HG02943 (cell line): ENCODE results near the gene TAMALIN.
"Not testable (repeated sequence)": the region's sequence is repeated elsewhere in the genome, so short reads cannot be mapped to it uniquely, and the experiment has no call there.

ENCODE experiments used
- ATAC-seq: cut with Tn5 transposase; IDR thresholded peaks from one replicate; pipeline ENCODE4 v1.9.1; 2021; ENCODE audit warnings: mild to moderate bottlenecking, low read depth, moderate library complexity; ENCODE audit not compliant: unreplicated experiment

TAMALIN gene

GRCh38 chr12:52006726-52007157, at the start of gene TAMALIN:
TSS of gene TAMALIN (plus strand) at chr12:52006946. CDS start at chr12:52007020, 74 bp downstream.
- ATAC-seq = no peak

GRCh38 chr12:51958542-51958941, 48.2 kb upstream of the TAMALIN start:
- ATAC-seq = no peak

GRCh38 chr12:51959211-51959610, 47.5 kb upstream of the TAMALIN start:
- no peak for ATAC-seq

- ATAC-seq = no peak
Observed at GRCh38 chr12:51959921-51960320, 46.8 kb upstream of the TAMALIN start.

GRCh38 chr12:51960488-51960887, 46.3 kb upstream of the TAMALIN start:
- no peak for ATAC-seq

GRCh38 chr12:51960890-51961289, 45.9 kb upstream of the TAMALIN start:
- ATAC-seq = no peak

GRCh38 chr12:51961834-51962233, 44.9 kb upstream of the TAMALIN start:
- no peak for ATAC-seq

- ATAC-seq = no peak
Observed at GRCh38 chr12:51962737-51963136, 44.0 kb upstream of the TAMALIN start.

GRCh38 chr12:51963477-51963876, 43.3 kb upstream of the TAMALIN start:
- no peak for ATAC-seq

GRCh38 chr12:51969643-51970042, 37.1 kb upstream of the TAMALIN start:
- no peak for ATAC-seq

- ATAC-seq = peak; percentile 77
Observed at GRCh38 chr12:51970904-51971646, 35.7 kb upstream of the TAMALIN start.

- ATAC-seq = no peak
Observed at GRCh38 chr12:51971679-51972421, 34.9 kb upstream of the TAMALIN start.

- no peak for ATAC-seq
Observed at GRCh38 chr12:51972422-51972812, 34.3 kb upstream of the TAMALIN start.

GRCh38 chr12:51972849-51973273, 33.9 kb upstream of the TAMALIN start:
- ATAC-seq = no peak

- no peak for ATAC-seq
Observed at GRCh38 chr12:51973560-51973959, 33.2 kb upstream of the TAMALIN start.

- no peak for ATAC-seq
Observed at GRCh38 chr12:51974646-51975045, 32.1 kb upstream of the TAMALIN start.

GRCh38 chr12:51975196-51975595, 31.6 kb upstream of the TAMALIN start:
- ATAC-seq = no peak

- no peak for ATAC-seq
Observed at GRCh38 chr12:51976376-51977160, 30.2 kb upstream of the TAMALIN start.

GRCh38 chr12:51977320-51977753, 29.4 kb upstream of the TAMALIN start:
- ATAC-seq = no peak

- ATAC-seq = not testable (repeated sequence)
Observed at GRCh38 chr12:51979306-51979705, 27.4 kb upstream of the TAMALIN start.
